ENCODE results near the gene FAM117A.

The FAM117A gene

DNA sequence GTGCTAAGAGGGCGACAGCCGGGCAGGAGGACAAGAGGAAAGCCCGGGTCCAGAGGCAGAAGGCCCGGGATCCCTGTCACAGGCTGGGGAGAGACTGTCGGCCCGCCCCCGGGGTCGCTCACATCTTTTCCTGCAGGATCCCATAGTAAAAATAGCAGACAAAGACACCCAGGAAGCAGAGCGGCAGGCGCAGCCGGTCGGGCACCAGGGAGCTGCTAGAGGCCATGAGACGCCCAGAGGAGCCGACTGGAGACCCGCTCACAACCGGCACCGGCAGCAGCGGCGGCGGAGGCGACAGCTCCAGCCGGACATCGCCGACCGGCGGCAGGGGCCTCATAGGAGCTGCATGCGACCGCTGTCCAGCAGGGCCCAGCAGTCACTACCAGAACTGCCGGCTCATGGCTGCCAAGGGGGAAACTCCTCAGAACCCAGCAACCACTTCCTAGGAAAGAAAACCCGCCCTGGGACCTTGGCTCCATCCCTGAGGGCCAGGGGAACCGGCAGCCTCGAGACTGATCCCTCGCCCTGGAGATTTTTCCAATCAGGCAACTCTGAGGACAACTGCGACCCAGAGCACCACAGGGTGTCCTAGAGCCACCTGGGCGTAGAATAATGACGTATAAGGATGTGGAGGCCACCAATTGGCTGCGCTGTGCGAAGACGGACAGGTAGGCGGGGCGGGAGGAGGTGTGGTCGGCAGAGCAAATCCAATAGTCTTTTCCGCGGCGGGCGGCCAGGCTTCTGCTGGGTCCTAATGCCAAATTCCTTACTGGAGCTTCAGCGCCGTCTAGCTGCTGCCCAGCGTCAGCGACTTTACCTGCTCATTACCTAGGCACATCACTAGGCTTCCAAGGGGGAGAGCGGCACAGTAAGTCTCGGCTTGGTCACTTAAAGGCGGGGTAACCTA, 56.1 kb downstream of the FAM117A start, which contains the start of gene SLC35B1:
Gene SLC35B1, minus strand, starts transcription at position 357 of the 907 bp plus-strand sequence. Its CDS starts 131 bp downstream, at position 226.
- DNase-seq (ENCODE audit: low read depth in 2 of 2), result peak; percentile 92 to 94

DNA sequence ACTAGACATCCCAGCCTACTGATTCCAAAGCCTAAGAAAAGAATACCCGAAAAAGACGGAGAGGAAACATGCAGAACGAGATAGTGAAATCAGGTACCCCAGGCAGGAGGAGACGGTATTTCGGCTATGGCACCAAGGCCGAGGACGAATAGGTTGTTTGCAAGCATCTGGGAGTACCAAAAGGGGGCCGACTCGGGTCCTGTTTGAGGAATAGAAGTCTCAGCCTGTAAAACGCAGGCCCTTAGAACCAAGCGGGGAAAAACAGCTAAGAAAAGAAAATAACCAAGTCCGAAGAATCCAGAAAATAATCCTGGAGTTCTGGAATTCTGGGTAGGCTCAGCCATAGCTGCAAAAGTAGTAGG, 56.7 kb downstream of the FAM117A start:
- no peak for DNase-seq (ENCODE audit: low read depth in 2 of 2)

- no peak for DNase-seq (ENCODE audit: low read depth in 2 of 2)
Observed at GRCh38 chr17:49705254-49705653, 58.7 kb downstream of the FAM117A start.

GRCh38 chr17:49703557-49704277, 60.2 kb downstream of the FAM117A start:
- no peak for DNase-seq (ENCODE audit: low read depth in 2 of 2)

- DNase-seq (ENCODE audit: low read depth in 2 of 2), result no peak
Observed at GRCh38 chr17:49700960-49701359, 63.0 kb downstream of the FAM117A start.

DNA sequence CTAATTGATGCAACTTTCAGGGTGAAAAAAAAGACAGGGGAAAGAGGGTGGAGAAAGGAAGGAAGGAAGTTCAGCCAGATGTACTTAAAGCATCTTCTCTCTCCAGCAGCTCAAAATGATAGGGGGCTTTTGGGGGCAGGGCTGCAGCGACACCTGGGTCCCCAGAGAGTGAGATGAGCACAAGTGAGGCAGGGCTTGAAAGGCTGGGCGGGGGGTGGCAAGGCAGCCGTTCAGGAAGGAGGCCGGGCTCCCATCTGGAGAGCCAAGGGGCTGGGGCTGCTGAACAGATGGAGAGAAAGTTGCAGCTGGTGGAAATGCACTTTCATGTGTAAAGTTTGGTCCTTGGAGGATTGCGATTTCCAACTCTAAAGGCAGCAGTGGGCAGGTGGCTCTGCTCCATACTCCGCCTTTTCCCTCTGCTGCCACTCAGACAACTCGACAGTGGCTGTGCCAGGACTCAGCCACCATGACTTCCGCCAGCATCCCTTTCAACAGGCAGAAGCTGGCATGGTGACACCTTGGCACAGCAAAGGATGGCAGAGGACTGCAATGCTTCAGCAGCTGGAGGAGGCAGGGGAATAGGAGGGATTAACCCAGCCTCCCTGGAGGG, 63.9 kb downstream of the FAM117A start:
- no peak for DNase-seq (ENCODE audit: low read depth in 2 of 2)

- no peak for DNase-seq (ENCODE audit: low read depth in 2 of 2)
Observed at GRCh38 chr17:49698005-49698404, 65.9 kb downstream of the FAM117A start.

DNA sequence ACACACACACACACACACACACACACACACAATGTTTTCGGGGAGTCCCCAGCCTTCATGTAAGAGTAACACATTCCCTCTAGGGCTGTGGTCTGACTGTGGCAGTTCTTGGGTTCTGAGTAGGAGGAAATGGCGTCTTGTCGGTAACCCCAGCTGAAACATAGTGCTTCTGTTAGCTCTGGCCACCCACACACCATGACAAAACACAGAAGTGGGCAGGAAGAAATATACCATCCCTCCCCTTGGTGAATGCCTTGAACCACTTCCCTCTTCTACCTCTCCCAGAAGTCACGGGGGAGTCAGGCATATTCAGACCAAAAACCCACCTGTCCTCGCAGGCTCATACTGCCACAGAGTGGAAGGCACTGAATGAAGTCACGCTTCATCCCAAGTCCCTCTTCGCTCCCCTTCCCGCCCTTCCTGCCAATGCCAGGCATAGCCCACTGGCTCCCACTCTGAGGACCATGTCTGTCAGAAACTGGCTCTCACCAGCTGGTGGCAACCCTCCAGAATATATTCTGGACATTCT, 67.6 kb downstream of the FAM117A start:
- DNase-seq (ENCODE audit: low read depth in 2 of 2), result peak in 1 of 2 donors; percentile 30

DNA sequence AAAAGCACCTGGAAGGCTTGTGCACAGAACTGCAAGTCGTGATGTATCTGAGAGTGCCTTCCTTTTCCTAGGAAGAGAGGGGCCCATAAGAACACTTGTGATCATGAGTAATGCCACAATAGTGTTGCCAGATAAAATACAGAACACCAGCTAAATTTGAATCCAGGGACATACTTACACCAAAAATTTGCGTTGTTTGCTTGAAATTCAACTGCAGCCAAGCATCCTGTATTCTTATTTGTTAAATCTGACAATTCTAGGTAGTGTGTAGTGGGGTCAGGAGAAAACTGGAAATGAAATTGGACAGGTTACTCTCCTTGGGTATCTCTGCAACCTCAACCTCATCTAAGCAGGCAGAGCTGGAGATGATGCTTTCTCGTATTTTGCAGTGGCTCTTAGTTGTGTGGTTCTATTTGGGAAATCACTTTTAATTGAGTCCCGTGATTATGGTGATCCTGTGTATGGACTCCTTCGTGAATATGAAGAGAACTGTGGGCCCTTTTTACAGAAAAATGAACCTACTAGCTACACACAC, 68.2 kb downstream of the FAM117A start:
- DNase-seq (ENCODE audit: low read depth in 2 of 2), result no peak

DNA sequence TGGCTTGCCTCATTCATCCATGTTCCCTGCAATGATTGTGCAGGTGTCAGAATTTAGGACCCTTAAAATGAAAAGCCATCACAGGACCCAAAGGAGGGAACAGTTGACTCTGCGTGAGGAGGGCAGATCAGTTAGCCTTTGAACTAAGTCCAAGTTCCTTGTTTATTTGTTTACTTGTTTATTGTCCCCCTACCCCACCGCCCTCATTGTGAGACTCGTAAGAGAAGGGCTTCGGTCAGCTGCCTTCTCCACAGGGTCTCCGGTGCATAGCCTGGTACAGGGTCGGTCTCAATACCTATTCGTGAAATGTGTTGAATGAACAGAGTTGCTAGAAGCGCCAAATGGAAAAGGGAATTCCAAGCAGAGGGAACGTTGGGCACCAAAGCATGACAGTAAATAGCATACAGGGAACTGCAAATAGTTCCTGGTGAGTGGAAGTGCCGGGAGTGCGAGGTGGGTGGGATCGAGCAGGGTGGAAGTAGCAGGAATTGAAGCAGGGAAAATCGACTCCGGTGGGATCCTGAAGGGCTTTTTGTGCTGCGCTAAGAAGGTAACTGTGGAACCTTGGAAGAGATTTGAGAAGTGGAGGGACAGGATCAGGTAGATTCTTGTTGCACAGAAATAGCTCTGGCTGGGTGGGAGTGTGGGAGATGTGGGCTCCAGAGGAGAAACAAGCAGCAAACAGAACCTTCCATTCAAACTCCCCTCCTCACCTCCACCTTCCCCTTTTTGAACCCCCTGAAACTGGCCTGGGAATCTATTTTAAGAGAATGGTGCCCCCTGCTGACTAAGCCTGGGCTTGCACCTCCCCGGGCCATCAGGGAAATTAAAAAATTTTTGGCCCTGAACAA, 68.9 kb downstream of the FAM117A start:
- peak; percentile 36 to 66 for DNase-seq (ENCODE audit: low read depth in 2 of 2)

- DNase-seq (ENCODE audit: low read depth in 2 of 2), result no peak
Observed at GRCh38 chr17:49692751-49693150, 71.2 kb downstream of the FAM117A start.

GRCh38 chr17:49691677-49692191, 72.2 kb downstream of the FAM117A start:
- DNase-seq (ENCODE audit: low read depth in 2 of 2), result no peak

DNA sequence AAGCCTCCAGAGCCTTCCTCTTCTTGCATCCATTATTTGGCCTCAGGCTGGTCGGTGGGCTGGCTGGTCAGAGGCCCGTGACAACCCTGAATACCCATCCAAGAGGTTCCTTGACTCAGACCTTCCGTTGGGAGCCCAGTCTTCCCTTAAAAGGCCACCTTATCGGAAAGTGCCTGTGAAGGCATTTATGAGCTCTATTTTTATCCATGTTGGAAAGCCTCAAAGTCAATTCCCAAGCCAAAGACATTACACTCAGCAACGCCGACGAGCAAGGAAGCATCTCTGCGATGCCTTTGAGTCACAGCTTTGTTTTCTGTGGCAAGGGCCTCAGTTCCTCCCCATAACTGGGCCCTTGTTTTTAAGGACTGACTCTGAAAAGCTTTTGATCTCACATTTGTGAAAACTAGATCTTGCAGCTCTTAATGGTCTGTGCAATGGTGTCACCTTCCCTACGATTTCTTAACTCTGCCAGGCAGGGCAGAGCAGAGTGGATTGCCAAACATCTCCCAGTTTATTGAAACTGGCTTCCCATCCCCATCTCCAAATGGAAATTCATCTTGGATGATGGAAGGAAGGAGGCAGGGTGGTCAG, 72.8 kb downstream of the FAM117A start:
- no peak for DNase-seq (ENCODE audit: low read depth in 2 of 2)

DNA sequence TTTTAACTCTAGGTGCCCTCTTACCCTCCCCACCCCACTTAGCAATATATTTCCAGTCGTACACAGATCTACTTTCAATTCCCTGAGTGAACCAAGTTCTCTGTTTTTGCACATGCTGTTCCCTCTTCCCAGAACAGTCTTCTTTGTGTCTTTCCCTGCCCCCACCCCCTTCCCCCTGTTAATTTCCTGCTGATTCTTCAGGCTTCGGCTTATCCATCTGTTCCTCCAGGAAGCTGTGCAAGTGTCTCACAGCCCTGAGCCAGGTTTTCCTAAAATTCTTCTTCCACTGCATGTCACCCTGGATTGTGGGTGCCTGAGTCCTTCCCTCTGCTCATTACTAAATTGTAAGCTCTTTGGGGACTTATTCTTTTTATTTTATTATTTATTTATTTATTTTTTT, 73.7 kb downstream of the FAM117A start:
- DNase-seq (ENCODE audit: low read depth in 2 of 2), result no peak

GRCh38 chr17:49688848-49689247, 75.1 kb downstream of the FAM117A start:
- no peak for DNase-seq (ENCODE audit: low read depth in 2 of 2)

DNA sequence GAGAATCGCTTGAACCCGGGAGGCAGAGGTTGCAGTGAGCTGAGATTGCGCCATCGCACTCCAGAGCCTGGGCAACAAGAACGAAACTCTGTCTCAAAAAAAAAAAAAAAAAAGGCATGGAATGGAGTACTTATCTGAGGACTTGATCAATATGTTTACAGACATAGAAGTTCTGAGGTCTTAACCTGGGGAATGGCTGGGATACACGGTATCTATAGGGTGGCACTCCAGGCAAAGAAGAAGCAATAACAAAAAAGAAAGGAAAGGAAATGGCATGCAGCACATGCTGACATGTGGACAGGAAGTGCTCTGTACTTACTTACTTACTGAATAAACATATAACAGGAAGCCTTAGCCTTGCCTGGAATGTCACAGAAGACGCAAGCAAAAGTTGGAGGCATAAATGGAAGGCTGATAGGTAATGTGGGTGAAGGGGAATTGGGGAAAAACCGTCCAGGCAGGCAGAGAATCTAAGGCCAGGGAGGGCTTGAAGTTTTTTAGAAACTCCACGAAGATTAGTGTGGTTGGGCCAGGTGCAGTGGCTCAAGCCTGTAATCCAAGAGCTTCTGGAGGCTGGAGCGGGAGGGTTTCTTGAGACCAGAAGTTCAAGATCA, 75.9 kb downstream of the FAM117A start:
- no peak for DNase-seq (ENCODE audit: low read depth in 2 of 2)

GRCh38 chr17:49681106-49681979, 82.6 kb downstream of the FAM117A start:
- DNase-seq (ENCODE audit: low read depth in 2 of 2), result no peak

- DNase-seq (ENCODE audit: low read depth in 2 of 2), result no peak
Observed at GRCh38 chr17:49680314-49680713, 83.6 kb downstream of the FAM117A start.

Data from stimulated activated CD4-positive, alpha-beta T cell treated with anti-CD3 and anti-CD28 coated beads, Interleukin-1b, Interleukin-23, amount 100 ng/mL, for 1 hour (primary cell).